Gastrocnemius medialis (tissue), 4 donors: ENCODE measurements around the gene TTN. TPM values are rescaled to one million over a fixed set of nuclear protein-coding genes. Genes with fewer than 3 reads are reported as not detected.

Experiments used
- ATAC-seq, 2 donors: fragments of 150-250 bp; one replicate each; pipeline ENCODE4 v1.9.1; 2016
- DNase-seq, 2 donors: peaks; one replicate each; pipeline ENCODE4 v3.0.0-alpha.2; 2019
- H3K27ac ChIP-seq, 4 donors: fragments of 200-600 bp; sonication (generic); 1 replicate in 1 of 4; 2 replicates in 3 of 4; pipeline ENCODE4 v1.5.1; 2016 to 2018; ENCODE audit warnings: mild to moderate bottlenecking in 2 of 4, moderate library complexity in 1 of 4
- H3K27me3 ChIP-seq, 3 donors: fragments of 200-600 bp; sonication (generic) in 2 of 3; 1 replicate in 1 of 3; 2 replicates in 2 of 3; pipeline versions ENCODE4 v1.5.1 to v1.6.0; 2016 to 2019; ENCODE audit warnings: mild to moderate bottlenecking in 1 of 3, moderate library complexity in 1 of 3
- H3K36me3 ChIP-seq, 2 donors: fragments of 200-600 bp; sonication (generic) in 1 of 2; one replicate each; pipeline ENCODE4 v1.5.1; 2017 to 2018
- H3K4me1 ChIP-seq, 2 donors: fragments of 200-600 bp; sonication (generic) in 1 of 2; one replicate each; pipeline ENCODE4 v1.5.1; 2016 to 2017; ENCODE audit warnings: mild to moderate bottlenecking in 2 of 2
- H3K4me3 ChIP-seq, 4 donors: fragments of 200-600 bp; sonication (generic) in 3 of 4; 1 replicate in 1 of 4; 2 replicates in 3 of 4; pipeline ENCODE4 v1.5.1; 2016 to 2019; ENCODE audit warnings: mild to moderate bottlenecking in 2 of 4
- H3K9me3 ChIP-seq, 3 donors: fragments of 200-600 bp; sonication (generic) in 2 of 3; 1 replicate in 1 of 3; 2 replicates in 2 of 3; pipeline ENCODE4 v1.5.1; 2016 to 2019
- CTCF ChIP-seq, 5 experiments: fragments of 450-650 bp in 3 of 5; fragments of 200-600 bp in 2 of 5; sonication (generic) in 2 of 5; IDR thresholded peaks in 4 of 5; conservative IDR thresholded peaks in 1 of 5; 1 replicate in 4 of 5; 2 replicates in 1 of 5; pipeline ENCODE4 v1.5.1; 2016 to 2019; ENCODE audit warnings: antibody characterized with exemption in 5 of 5, mild to moderate bottlenecking in 3 of 5, moderate library complexity in 3 of 5
- POLR2A ChIP-seq, 2 donors: fragments of 450-650 bp; IDR thresholded peaks; one replicate each; pipeline ENCODE4 v1.6.1; 2017; ENCODE audit warnings: antibody characterized with exemption in 2 of 2, mild to moderate bottlenecking in 2 of 2, moderate library complexity in 2 of 2
- in situ Hi-C, 4 donors: fragments of 200-750 bp; cut with MboI; loops; one replicate each; pipeline versions ENCODE4 v1.15.0 to v1.8.0; 2017; ENCODE audit warnings: low sequenced_read_pairs in 4 of 4
- intact Hi-C: fragments of 100-400 bp; cut with DNase I; formaldehyde crosslinking; loops from one replicate; pipeline ENCODE4 v1.15.1; 2023; ENCODE audit warnings: low total_unique reads
- total RNA-seq, 4 donors: library from RNA; depleted of rRNA; stranded (reverse); fragments of >200 nt; gene quantifications; one replicate each; pipeline versions ENCODE4 v1.1.0 to v1.2.3, GENCODE V29; 2016

Gene TTN
- total RNA-seq, 4 donors from 2014 or later = 4,552 to 9,701 (median 7,268) TPM

- H3K4me1 ChIP-seq = peaks cover 92 to 97% of the 10 kb centered on the region in 2 donors
- ATAC-seq (no peak), DNase-seq (no peak)
- no peak overlapping the region for H3K4me3 ChIP-seq
- H3K36me3 ChIP-seq = peaks cover 16 to 98% of the 10 kb centered on the region in 2 donors
- H3K27ac ChIP-seq = peak overlapping the region in 2 of 4 donors; percentile 26 to 33
- no peaks in the 10 kb centered on the region for H3K9me3 ChIP-seq
- H3K27me3 ChIP-seq = no peaks in the 10 kb centered on the region
- in situ Hi-C loops (loop anchor here (5.0 to 25.0 kb wide), 4 partner anchors 109 to 184 kb away; no protein-coding TSS in a partner anchor), intact Hi-C loops (loop anchor here (2.0 kb wide), 1 partner anchor 119 kb away; no protein-coding TSS in a partner anchor)
- TF ChIP-seq CTCF (IDR thresholded peaks at IDR 0.05 in 4 of 5, conservative IDR thresholded peaks at IDR 0.05 in 1 of 5) = peak; percentile 34 to 73 (median 59)
- no peak for TF ChIP-seq POLR2A (IDR thresholded peaks at IDR 0.05)
Measured at GRCh38 chr2:178796079-178796677, 11.0 kb downstream of the TTN start.

GRCh38 chr2:178787934-178788333, 19.3 kb downstream of the TTN start:
- ATAC-seq (no peak), DNase-seq (no peak)
- H3K27me3 ChIP-seq = no peaks in the 10 kb centered on the region
- TF ChIP-seq POLR2A (IDR thresholded peaks at IDR 0.05) = no peak
- no peak for TF ChIP-seq CTCF (IDR thresholded peaks at IDR 0.05 in 4 of 5, conservative IDR thresholded peaks at IDR 0.05 in 1 of 5)
- H3K9me3 ChIP-seq = no peaks in the 10 kb centered on the region
- peaks cover 76 to 95% of the 10 kb centered on the region in 2 donors for H3K4me1 ChIP-seq
- in situ Hi-C loops (loop anchor here in 2 of 4 donors (25.0 kb wide), 2 partner anchors 101 to 176 kb away; no protein-coding TSS in a partner anchor), intact Hi-C loops (no loop called here)
- no peak overlapping the region for H3K27ac ChIP-seq
- H3K4me3 ChIP-seq = no peak overlapping the region
- H3K36me3 ChIP-seq = peaks cover 8 to 100% of the 10 kb centered on the region in 2 donors

GRCh38 chr2:178787155-178787554, 20.1 kb downstream of the TTN start:
- H3K9me3 ChIP-seq = no peaks in the 10 kb centered on the region
- TF ChIP-seq CTCF (IDR thresholded peaks at IDR 0.05 in 4 of 5, conservative IDR thresholded peaks at IDR 0.05 in 1 of 5) (no peak), POLR2A (IDR thresholded peaks at IDR 0.05) (no peak)
- DNase-seq (no peak), ATAC-seq (no peak)
- intact Hi-C loops = no loop called here
- H3K4me3 ChIP-seq = no peak overlapping the region
- H3K36me3 ChIP-seq = peaks cover 7 to 100% of the 10 kb centered on the region in 2 donors
- in situ Hi-C loops = loop anchor here in 2 of 4 donors (25.0 kb wide), 2 partner anchors 100 to 175 kb away; no protein-coding TSS in a partner anchor
- H3K27me3 ChIP-seq = no peaks in the 10 kb centered on the region
- no peak overlapping the region for H3K27ac ChIP-seq
- H3K4me1 ChIP-seq = peaks cover 74 to 95% of the 10 kb centered on the region in 2 donors

GRCh38 chr2:178783889-178784288, 23.3 kb downstream of the TTN start:
- H3K9me3 ChIP-seq = no peaks in the 10 kb centered on the region
- no peak overlapping the region for H3K4me3 ChIP-seq
- DNase-seq = peak in 1 of 2 donors; percentile 47
- peaks cover 69 to 89% of the 10 kb centered on the region in 2 donors for H3K4me1 ChIP-seq
- peak overlapping the region in 1 of 4 donors; percentile 34 for H3K27ac ChIP-seq
- H3K27me3 ChIP-seq = no peaks in the 10 kb centered on the region
- intact Hi-C loops = no loop called here
- in situ Hi-C loops = loop anchor here in 2 of 4 donors (25.0 kb wide), 2 partner anchors 97 to 172 kb away; no protein-coding TSS in a partner anchor
- H3K36me3 ChIP-seq = peaks cover 7 to 100% of the 10 kb centered on the region in 2 donors
- ATAC-seq = peak in 1 of 2 donors; percentile 25
- no peak for TF ChIP-seq POLR2A (IDR thresholded peaks at IDR 0.05)
- TF ChIP-seq CTCF (IDR thresholded peaks at IDR 0.05 in 4 of 5, conservative IDR thresholded peaks at IDR 0.05 in 1 of 5) = no peak
